GM19238 (cell line): Measurements from ENCODE around the gene ARHGAP42.
"Not testable (repeated sequence)": the region's sequence is repeated elsewhere in the genome, so short reads cannot be mapped to it uniquely, and the experiment has no call there.

Experiments used
- DNase-seq: peaks from one replicate; pipeline ENCODE4 v3.0.0; 2011; ENCODE audit warnings: low spot score; ENCODE audit not compliant: insufficient read length

Gene ARHGAP42

DNA sequence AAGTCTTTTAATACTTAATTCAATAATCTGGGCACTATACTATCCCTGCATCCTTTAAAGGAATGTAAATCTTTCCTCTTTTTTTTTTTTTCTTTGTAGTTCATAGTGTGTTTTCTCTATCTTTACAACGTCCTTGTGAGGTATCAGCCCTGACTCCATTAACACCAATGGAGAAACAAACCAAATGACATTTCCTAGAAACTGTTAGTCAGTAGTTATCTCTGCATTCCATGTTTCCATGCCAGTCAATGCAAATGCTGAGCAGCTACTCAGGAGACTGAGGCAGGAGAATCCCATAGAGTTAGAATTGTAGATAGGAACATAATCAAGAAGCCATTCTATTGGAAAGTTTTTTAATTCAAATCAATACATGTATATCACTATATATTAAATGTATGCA lies 182.2 kb downstream of the ARHGAP42 start:
- DNase-seq, result no peak

GRCh38 chr11:100870138-100870537 lies 183.1 kb downstream of the ARHGAP42 start:
- DNase-seq, result no peak

- DNase-seq, result no peak
These were observed 186.1 kb downstream of the ARHGAP42 start for GRCh38 chr11:100872951-100873740.

DNA sequence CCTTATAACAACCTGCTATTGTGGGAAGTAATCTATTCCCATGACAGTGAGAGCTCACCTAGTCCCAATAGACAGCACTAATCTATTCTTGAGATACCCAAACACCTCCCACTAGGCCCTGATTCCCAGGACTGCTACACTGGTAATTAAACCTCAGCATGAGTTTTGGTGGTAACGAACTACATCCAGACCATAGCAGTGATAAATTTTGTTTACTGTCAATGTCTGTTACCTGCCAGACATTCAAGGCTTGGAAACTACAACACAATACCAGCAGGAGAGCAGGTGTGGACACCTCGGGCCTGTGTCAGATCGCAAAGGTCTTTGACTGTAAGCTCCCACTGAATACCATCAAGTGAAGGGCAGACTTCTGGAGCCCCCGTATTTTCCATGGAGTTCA lies 187.1 kb downstream of the ARHGAP42 start:
- no peak for DNase-seq

- no peak for DNase-seq
These were observed 188.4 kb downstream of the ARHGAP42 start for GRCh38 chr11:100875521-100875869.

- no peak for DNase-seq
These were observed 189.9 kb downstream of the ARHGAP42 start for GRCh38 chr11:100876815-100877520.

- no peak for DNase-seq
These were observed 191.4 kb downstream of the ARHGAP42 start for GRCh38 chr11:100878474-100878873.

DNA sequence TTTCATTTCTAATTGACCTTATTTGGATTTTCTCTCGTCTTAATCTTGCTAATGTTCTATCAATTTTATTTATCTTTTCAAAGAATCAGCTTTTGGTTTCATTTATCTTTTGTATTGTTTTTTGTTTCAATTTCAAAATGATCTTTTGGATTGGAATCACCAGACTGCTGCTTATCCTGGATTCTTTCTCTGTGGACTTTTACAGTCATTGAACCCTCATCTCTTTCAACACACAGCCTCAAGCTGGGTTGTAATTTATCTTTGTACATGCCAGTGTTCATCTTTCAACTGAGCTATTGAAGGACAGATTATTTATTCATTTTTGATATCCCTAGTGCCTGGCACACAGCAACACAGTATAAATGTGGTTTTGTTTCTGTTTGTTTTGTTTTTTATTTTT lies 195.9 kb downstream of the ARHGAP42 start:
- DNase-seq, result no peak

- DNase-seq, result no peak
These were observed 196.7 kb downstream of the ARHGAP42 start for GRCh38 chr11:100883830-100884229.

DNA sequence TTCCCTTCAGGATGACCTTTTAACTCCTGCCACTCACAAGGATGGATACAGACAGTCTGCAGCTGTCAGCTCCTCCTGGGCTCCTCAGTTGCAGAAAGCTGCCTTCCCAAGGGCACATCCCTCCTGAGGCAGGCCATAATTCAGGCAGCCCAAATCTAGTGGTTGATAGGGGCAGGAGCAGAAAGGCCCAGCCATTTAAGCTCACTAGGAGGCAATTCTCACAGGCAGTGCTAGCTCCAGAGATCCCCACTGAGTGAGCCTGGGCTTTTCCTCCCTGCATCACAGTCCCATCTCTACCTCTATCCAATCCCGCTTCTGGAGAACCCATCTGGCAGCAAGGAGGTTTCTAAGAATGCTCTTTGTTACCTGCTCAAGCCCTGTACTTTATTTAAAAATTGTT lies 200.6 kb downstream of the ARHGAP42 start:
- DNase-seq, result no peak

DNA sequence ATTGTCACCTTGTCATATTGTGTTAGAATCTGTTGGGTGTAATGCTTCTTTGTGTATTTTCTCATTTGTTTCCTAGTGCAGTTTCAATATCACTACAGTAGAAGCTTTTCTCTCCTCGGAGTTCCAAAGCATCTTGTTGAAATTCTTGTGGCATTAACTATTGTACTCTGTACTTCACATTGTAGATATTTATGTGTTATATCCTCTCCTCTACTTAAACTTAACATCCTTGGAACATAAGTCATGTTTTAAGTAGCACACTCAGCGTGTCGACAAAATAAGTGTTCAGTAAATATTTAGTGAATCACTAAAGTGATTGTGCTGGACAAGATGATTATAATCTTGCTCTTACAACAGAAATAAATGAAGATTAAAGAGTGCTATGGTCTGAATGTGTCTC lies 201.7 kb downstream of the ARHGAP42 start:
- no peak for DNase-seq

DNA sequence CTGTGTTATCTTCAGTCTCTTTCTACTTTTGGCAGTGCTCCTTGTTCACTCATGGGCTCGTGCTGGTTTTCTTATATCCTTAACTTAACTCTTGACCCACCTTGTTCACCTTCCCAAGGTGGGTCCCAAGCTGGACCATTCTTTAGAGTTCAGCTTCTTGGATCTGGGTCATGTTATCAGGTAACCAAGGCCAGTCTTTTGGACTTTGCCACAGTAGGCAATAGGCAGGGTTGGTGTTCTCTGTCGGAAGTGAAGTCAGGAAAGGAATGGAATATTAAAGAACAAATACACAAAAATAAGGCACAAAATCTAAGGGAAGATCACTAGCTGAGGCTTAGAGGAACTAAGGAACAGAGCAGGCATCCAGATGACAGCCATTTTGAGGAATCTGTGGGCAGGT lies 202.7 kb downstream of the ARHGAP42 start:
- DNase-seq, result no peak

- DNase-seq, result no peak
These were observed 203.7 kb downstream of the ARHGAP42 start for GRCh38 chr11:100890789-100891188.

DNA sequence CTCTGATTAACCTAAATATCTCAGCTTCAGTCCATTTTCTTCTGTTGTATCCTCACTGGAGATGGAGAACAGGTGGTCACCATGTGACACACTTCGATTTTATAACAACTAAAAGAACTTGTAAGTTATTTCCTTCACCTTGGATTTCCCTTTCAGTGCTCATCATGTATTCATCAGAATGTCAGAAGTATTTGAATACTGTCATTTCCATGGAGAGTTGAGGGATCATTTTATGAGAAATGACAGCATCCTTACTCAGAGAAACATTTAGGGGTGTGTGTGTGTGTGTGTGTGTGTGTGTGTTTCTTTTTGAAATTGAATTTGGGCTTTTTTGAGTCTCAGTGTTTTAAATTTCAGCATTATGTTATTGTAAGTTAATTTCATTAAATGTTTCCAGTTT lies 205.8 kb downstream of the ARHGAP42 start:
- DNase-seq, result no peak

DNA sequence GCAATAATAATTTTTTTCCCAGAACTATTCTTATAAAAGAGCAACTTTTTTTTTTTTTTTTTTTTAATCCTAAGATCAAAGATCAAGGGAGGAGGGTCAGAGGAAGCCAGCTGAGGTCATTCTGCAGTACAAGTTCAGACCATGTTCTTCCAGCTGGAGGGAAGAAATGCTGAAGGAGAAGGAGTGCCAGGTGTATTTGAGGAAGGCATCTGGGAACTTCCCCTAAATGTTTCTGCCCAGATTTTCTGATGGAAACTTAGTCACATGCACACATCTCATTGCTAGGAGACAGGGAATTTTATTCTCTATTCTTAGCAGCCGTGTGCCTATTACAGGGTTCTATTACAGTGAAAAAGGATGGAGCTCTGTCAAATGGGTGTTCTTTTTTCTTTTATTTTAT lies 208.4 kb downstream of the ARHGAP42 start:
- DNase-seq, result no peak

- not testable (repeated sequence) for DNase-seq
These were observed 208.9 kb downstream of the ARHGAP42 start for GRCh38 chr11:100895976-100896375.

DNA sequence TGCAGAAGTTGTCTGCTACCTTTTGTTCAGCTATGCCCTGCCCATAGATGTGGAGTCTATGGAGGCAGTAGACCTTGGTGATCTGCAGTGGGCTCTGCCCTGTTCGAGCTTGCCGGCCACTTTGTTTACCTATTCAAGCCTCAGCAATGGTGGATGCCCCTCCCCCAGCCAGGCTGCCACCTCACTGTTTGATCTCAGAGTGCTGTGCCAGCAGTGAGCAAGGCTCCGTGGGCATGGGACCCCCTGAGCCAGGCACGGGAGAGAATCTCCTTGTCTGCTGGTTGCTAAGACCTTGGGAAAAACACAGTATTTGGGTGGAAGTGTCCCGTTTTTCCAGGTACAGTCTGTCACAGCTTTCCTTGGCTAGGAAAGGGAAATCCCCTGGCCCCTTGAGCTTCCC lies 214.4 kb downstream of the ARHGAP42 start:
- not testable (repeated sequence) for DNase-seq

- DNase-seq, result no peak
These were observed 215.5 kb downstream of the ARHGAP42 start for GRCh38 chr11:100902454-100903141.

DNA sequence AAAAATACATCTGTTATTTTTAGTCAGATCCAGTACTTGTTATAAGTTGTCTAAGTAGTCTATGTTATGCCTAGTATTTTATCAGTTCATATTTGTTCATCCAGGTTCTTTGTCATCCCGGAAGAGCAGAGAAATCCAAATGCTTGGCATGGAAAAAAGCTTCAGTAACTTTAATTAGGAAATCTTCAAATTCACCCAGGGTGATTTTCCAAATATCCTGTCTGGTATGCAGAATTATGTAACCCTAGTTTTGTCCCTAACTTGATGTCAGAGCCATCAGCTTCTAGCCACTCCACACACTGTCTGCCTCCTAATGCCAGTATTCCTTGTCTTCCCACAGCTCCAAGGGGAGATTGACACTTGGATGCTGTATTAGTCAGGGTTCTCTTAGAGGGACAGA lies 216.2 kb downstream of the ARHGAP42 start:
- no peak for DNase-seq

DNA sequence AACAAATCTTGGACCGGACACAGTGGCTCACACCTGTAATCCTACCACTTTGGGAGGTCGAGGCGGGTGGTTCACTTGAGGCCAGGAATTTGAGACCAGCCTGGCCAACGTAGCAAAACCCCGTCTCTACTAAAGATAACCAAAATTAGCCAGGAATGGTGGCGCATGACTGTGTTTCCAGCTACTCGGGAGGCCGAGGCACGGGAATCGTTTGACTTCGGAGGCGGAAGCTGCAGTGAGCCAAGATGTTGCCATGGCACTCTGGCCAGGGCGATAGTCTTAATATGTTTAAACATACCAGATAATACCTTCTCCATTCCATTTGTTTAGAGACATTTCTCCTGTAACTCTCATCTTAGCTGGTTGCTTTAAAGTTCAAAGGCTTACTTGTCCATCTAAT lies 218.6 kb downstream of the ARHGAP42 start:
- DNase-seq, result no peak

GRCh38 chr11:100908746-100909145 lies 221.7 kb downstream of the ARHGAP42 start:
- no peak for DNase-seq

DNA sequence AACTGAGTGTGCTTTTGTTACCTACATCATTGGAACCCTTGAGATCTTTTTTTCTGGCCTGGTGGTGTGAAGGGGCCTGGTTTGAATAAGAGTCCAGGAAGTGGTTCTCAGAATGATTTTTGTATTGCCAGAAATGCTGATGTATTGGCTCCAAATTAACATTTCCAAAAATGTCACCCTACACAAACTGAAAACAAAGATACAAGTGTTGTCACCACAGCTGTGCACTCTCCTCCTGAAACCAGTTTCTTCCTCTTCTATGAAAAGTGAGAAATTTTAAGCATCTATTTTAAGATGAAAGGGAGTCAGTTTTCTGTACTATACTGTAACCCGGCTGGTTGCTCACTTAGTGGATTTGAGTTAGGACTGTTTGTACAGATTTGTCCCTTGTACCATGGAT lies 223.7 kb downstream of the ARHGAP42 start:
- DNase-seq, result no peak
